Stimulated activated naive CD8-positive, alpha-beta T cell treated with anti-CD3 and anti-CD28 coated beads, Interleukin-15, amount 100 ng/mL, for 72 hours (primary cell): Measurements from ENCODE around the gene N4BP2.
"Not testable (repeated sequence)": the region's sequence is repeated elsewhere in the genome, so short reads cannot be mapped to it uniquely, and the experiment has no call there.

Source experiments
- ATAC-seq: fragments of 150-1000 bp; cut with Tn5 transposase; 2 replicates; pipeline ENCODE4 v1.10.0; 2021; ENCODE audit warnings: mild to moderate bottlenecking, moderate library complexity
- DNase-seq, 2 donors: peaks; one replicate each; pipeline ENCODE4 v3.0.0; 2021 to 2022
- H3K27ac Mint-ChIP-seq, 2 donors: one replicate each; pipeline ENCODE4 v1.8.0; 2022; ENCODE audit warnings: mild to moderate bottlenecking in 2 of 2, mixed read lengths in 2 of 2, moderate library complexity in 2 of 2
- H3K27me3 Mint-ChIP-seq: one replicate; pipeline ENCODE4 v1.8.0; 2022; ENCODE audit warnings: mixed read lengths
- H3K4me1 Mint-ChIP-seq: one replicate; pipeline ENCODE4 v1.8.0; 2022; ENCODE audit warnings: mild to moderate bottlenecking, mixed read lengths
- H3K4me3 Mint-ChIP-seq, 2 donors: one replicate each; pipeline ENCODE4 v1.8.0; 2022; ENCODE audit warnings: mild to moderate bottlenecking in 2 of 2, mixed read lengths in 2 of 2, moderate library complexity in 1 of 2
- H3K9me3 Mint-ChIP-seq, 2 donors: one replicate each; pipeline ENCODE4 v1.8.0; 2022; ENCODE audit warnings: mixed read lengths in 2 of 2

N4BP2 gene

DNA sequence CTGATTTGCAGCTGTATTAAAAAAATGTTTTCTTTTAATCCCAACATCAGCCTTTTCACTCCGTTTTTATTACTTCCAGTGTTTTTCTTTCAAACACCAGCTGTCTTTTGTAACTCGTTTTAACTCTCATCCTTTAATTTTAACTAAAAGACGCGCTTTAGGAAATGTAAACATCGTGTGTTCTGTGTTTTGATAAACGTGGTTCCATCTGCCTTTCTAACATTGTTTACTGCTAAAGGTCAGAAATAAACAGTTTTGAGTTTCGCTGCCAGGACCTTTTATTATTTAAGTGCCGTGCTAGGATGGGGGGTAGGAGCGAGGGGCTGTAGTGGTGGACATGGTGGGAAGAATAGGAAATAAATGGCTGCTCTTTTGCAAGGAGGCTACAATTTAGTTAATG, 1.5 kb downstream of the N4BP2 start:
- H3K27ac Mint-ChIP-seq, result peak overlapping the region; percentile 97 to 99
- no peak for DNase-seq
- peak overlapping the region; percentile 91 to 97 for H3K4me3 Mint-ChIP-seq
- H3K27me3 Mint-ChIP-seq, result no peaks in the 10 kb centered on the region
- H3K4me1 Mint-ChIP-seq, result peaks cover 45% of the 10 kb centered on the region
- no peak for ATAC-seq
- H3K9me3 Mint-ChIP-seq, result no peaks in the 10 kb centered on the region

DNA sequence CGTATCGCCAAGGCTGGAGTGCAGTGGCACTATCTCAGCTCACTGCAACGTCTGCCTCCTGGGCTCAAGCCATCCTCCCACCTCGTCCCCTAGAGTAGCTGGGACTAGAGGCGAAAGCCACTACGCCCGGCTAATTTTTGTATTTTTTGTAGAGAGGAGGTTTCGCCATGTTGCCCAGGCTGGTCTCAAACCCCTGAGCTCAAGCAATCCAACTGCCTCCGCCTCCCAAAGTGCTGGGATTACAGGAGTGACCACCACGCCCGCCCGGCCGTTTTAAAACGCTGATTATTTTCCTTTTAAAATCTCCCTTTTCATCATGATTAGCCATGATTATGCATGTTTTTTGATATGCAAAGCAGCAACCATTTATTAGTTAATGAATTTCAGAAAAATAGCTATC, 2.2 kb downstream of the N4BP2 start:
- Mint-ChIP-seq H3K27me3 (no peaks in the 10 kb centered on the region), H3K4me3 (peak overlapping the region; percentile 17 to 91), H3K4me1 (peaks cover 45% of the 10 kb centered on the region), H3K27ac (no peak overlapping the region), H3K9me3 (no peaks in the 10 kb centered on the region)
- no peak for ATAC-seq
- no peak for DNase-seq

DNA sequence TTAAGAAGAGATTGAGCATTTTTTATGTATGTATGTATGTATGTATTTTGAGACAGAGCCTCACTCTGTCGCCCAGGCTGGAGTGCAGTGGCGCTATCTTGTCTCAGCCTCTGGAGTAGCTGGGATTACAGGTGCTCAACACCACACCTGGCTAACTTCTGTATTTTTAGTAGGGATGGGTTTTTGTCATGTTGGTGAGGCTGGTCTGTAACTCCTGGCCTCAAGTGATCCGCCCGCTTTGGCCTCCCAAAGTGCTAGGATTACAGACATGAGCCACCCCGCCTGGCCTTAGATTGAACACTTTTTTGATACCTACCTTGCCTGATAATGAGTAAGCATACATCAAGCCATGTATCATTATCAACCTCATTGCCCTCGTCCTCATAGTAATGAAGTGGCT, 2.7 kb downstream of the N4BP2 start:
- Mint-ChIP-seq H3K4me3 (peak overlapping the region; percentile 17 to 91), H3K27me3 (no peaks in the 10 kb centered on the region), H3K27ac (no peak overlapping the region), H3K4me1 (peaks cover 42% of the 10 kb centered on the region), H3K9me3 (no peaks in the 10 kb centered on the region)
- ATAC-seq (no peak), DNase-seq (no peak)

DNA sequence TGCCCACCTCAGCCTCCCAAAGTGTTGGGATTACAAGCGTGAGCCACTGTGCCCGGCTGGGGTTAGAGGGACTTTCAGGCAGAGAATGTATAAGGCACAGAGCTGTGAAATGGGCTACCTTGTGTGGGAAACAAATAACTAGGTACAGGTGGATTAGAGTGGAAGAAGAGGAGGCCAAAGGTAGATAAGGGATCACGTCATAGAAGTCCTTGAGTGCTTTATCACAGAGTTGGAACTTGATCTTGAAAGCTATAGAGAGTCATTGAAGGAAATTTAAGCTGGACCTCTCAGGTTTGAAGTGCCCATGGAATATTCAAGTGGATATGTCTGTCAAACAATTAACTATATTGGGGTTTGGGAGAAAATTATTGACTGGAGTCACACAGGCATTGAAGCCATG, 8.4 kb downstream of the N4BP2 start:
- ATAC-seq (no peak), DNase-seq (no peak)
- peaks cover 52% of the 10 kb centered on the region for H3K4me1 Mint-ChIP-seq
- H3K9me3 Mint-ChIP-seq, result no peaks in the 10 kb centered on the region
- peak overlapping the region in 1 of 2 donors; percentile 28 for H3K27ac Mint-ChIP-seq
- no peak overlapping the region for H3K4me3 Mint-ChIP-seq
- H3K27me3 Mint-ChIP-seq, result no peaks in the 10 kb centered on the region

DNA sequence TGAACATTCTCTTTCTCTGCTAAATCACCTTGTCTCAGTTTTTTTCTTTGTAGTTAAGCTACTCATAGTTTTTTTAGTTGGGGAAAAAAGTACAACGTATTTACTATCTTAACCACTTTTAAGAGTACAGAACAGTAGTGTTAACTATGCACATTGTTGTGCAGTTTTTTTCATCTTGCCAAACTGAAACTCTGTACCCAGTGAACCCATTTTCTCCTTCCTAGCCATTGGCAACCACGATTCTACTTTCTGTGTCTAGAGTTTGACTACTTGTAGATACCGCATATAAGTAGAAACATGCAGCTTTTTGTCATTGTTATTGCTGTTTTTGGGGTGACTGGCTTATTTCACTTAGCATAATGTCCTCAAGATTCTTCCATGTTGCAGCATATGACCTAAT, 10.0 kb downstream of the N4BP2 start:
- Mint-ChIP-seq H3K4me3 (no peak overlapping the region), H3K27me3 (no peaks in the 10 kb centered on the region)

DNA sequence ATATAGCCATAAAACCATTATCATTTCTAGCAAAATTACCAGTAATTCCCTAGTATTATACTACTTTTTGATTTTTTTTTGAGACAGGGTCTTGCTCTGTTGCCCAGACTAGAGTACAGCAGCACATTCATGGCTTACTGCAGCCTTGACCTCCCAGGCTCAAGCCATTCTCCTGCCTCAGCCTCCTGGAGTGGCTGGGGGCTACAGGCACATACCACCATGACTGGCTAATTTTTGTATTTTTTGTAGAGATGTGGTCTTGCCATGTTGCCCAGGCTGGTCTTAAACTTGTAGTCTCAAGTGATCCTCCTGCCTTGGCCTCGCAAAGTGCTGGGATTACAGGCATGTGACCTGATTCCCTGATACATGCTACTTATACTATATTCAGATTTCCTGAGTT, 13.7 kb downstream of the N4BP2 start:
- no peak overlapping the region for H3K27ac Mint-ChIP-seq
- H3K4me1 Mint-ChIP-seq, result peaks cover 48% of the 10 kb centered on the region
- no peaks in the 10 kb centered on the region for H3K27me3 Mint-ChIP-seq
- no peaks in the 10 kb centered on the region for H3K9me3 Mint-ChIP-seq
- no peak overlapping the region for H3K4me3 Mint-ChIP-seq
- ATAC-seq, result no peak
- DNase-seq, result no peak

More for the DNA sequence above, 10.0 kb downstream of the N4BP2 start:
- Mint-ChIP-seq H3K27ac (peak overlapping the region; percentile 71 to 87), H3K4me1 (peaks cover 61% of the 10 kb centered on the region), H3K9me3 (no peaks in the 10 kb centered on the region)
- peak; percentile 28 for ATAC-seq
- no peak for DNase-seq

DNA sequence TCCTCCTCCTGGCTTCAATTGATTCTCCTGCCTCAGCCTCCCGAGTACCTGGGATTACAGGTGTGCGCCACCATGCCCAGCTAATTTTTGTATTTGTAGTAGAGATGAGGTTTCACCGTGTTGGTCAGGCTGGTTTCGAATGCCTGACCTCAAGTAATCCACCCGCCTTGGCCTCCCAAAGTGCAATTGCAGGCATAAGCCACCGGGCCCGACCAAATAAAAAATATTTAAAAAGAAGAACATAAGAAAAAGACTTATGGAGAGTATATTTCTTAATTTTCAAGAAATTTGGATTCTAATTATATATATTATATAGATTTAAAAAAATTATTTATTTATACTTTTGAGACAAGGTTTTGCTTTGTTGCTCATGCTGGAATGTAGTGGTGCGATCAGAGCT, 29.8 kb downstream of the N4BP2 start:
- Mint-ChIP-seq H3K9me3 (no peaks in the 10 kb centered on the region), H3K27ac (no peak overlapping the region), H3K4me1 (peaks cover 5% of the 10 kb centered on the region), H3K27me3 (no peaks in the 10 kb centered on the region), H3K4me3 (no peak overlapping the region)
- no peak for DNase-seq
- no peak for ATAC-seq

DNA sequence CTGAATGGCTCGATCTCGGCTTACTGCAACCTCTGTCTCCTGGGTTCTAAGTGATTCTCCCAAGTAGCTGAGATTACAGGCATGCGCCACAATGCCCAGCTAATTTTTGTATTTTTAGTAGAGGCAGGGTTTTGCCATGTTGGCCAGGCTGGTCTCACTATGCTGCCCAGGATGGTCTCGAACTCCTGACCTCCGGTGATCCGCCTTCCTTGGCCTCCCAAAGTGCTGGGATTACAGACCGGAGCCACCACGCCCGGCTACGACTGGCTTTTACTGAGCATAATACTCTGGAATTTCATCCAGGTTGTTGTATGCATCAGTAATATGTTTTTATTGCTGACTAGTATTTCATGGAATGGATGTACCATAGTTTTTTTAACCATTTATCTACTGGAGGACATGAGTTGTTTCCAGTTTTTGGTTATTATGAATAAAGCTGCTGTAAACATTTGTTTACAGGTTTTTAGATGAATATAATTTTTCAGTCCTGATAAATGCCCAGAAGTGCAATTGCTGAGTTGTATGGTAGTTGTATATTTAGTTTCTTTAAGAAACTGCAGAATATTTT, 31.2 kb downstream of the N4BP2 start:
- H3K27ac Mint-ChIP-seq, result no peak overlapping the region
- no peaks in the 10 kb centered on the region for H3K27me3 Mint-ChIP-seq
- no peak overlapping the region for H3K4me3 Mint-ChIP-seq
- no peaks in the 10 kb centered on the region for H3K9me3 Mint-ChIP-seq
- DNase-seq, result no peak
- ATAC-seq, result no peak
- H3K4me1 Mint-ChIP-seq, result peaks cover 5% of the 10 kb centered on the region

DNA sequence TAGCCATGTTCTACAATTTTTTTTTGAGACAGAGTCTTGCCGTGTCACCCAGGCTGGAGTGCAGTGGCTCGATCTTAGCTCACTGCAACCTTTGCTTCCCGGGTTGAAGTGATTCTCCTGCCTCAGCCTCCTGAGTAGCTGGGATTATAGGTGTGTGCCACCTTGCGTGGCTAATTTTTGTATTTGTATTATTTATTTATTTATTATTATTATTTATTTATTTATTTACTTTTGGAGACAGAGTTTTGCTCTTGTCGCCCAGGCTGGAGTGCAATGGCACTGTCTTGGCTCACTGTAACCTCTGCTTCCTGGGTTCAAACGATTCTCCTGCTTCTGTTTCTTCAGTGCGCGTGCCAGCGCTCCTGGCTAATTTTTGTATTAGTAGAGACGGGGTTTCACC, 36.8 kb downstream of the N4BP2 start:
- not testable (repeated sequence) for H3K4me3 Mint-ChIP-seq, H3K9me3 Mint-ChIP-seq, DNase-seq, ATAC-seq, H3K27me3 Mint-ChIP-seq, H3K27ac Mint-ChIP-seq
- peaks cover 11% of the 10 kb centered on the region for H3K4me1 Mint-ChIP-seq

DNA sequence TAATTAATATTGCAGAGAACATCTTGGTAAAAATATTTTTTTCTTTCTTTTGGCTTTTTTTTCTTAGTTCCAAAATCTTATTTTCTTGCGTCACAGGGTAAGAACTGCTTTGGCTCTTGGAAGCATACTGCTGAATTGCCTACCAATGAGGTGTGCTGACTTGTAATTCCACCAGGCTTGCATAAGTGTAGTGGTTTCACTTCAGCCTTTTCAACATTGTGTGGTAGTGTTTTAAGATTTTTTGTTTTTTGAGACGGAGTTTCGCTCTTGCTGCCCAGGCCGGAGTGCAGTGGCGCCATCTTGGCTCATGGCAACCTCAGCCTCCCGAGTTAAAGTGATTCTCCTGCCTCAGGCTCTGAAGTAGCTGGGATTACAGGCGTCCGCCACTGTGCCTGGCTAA, 42.4 kb downstream of the N4BP2 start:
- Mint-ChIP-seq H3K9me3 (no peaks in the 10 kb centered on the region), H3K4me1 (peaks cover 4% of the 10 kb centered on the region), H3K4me3 (no peak overlapping the region), H3K27ac (no peak overlapping the region), H3K27me3 (no peaks in the 10 kb centered on the region)
- DNase-seq (no peak), ATAC-seq (no peak)

DNA sequence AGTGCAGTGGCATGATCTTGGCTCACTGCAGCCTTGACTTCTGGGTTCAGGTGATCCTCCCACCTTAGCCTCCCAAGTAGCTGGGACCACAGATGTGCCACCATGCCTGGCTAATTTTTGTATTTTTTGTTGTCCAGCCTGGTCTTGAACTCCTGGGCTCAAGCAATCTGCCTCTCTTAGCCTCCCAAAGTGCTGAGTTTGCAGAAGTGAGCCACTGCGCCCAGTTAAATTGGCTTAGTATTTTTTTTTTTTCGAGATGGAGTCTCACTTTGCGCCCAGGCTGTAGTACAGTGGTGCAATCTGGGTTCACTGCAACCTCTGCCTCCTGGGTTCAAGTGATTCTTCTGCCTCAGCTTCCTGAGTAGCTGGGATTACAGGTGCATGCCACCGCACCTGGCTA, 50.5 kb downstream of the N4BP2 start:
- not testable (repeated sequence) for H3K27ac Mint-ChIP-seq, H3K4me1 Mint-ChIP-seq, H3K27me3 Mint-ChIP-seq, H3K9me3 Mint-ChIP-seq, H3K4me3 Mint-ChIP-seq, ATAC-seq, DNase-seq

DNA sequence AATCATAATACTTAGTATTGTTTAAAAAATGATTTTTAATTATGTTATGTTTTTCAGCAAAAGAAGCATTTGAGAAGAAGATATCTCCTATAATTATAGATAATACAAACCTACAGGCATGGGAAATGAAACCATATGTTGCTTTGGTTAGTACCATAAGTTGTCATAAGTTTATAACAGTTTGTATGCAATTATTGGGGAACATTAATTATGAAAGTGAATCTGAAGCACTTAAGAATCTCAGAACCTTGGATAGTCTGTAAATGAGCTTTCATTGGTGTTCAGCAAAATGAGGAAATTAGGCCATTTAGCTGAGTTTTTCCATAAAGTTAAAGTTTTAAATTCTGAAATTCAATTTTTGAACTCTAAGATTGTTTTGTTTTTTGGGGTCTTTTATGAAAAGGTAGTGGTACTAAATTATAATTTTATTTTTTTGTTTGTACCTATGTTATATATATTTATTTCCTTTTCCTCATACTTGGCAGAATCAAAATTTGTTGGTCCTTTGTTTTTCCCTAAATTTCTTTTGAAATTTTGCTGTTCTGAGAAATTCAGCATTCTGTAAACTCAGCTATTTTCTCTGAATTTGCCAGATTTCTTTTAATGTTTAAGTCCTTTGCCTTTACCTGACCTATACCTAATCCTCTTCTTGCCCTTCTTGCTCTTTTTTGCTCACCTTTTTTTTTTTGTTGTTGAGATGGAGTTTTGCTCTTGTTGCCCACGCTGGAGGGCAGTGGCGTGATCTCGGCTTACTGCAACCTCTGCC, 55.6 kb downstream of the N4BP2 start:
- Mint-ChIP-seq H3K27me3 (no peaks in the 10 kb centered on the region), H3K9me3 (no peaks in the 10 kb centered on the region), H3K27ac (no peak overlapping the region), H3K4me3 (no peak overlapping the region), H3K4me1 (peaks cover 6% of the 10 kb centered on the region)
- DNase-seq (no peak), ATAC-seq (no peak)

DNA sequence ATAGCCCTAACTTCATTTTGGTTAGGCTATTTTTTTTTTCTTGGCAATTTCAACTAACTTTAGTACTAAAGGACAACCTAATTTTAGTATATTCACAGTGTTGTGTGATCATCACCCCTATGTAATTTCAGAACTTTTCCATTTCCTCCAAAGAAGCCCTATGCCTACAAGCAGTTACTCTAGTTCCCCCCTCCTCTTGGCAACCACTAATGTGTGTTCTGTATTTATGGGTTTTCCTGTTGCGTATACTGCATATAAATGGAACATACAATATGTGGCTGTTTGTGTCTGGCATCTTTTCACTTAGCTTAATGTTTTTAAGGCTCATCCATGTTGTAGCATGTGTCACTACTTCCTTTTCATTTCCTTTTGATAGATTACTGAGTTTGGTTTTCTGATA, 57.6 kb downstream of the N4BP2 start:
- no peak overlapping the region for H3K27ac Mint-ChIP-seq
- ATAC-seq (no peak), DNase-seq (no peak)
- H3K4me3 Mint-ChIP-seq, result no peak overlapping the region
- H3K9me3 Mint-ChIP-seq, result no peaks in the 10 kb centered on the region
- peaks cover 6% of the 10 kb centered on the region for H3K4me1 Mint-ChIP-seq
- no peaks in the 10 kb centered on the region for H3K27me3 Mint-ChIP-seq

DNA sequence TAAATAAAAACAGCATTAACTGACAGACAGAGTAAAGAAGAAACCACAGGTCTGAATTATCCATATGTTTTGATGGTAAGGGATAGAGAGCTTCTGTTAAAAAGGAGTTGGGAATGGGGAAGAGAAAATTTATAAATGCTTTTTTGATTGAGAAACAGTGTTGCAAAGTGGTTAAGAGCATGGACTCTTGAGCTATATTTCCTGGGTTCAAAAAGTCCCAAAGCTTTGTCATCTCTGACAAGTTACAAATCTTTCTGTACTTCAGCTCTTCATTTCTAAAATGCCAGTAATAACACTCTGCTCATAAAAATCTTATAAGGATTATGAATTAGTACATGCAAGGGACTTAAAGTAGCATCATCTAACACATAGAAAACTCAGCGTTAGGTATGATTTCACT, 62.2 kb downstream of the N4BP2 start:
- Mint-ChIP-seq H3K27me3 (no peaks in the 10 kb centered on the region), H3K4me1 (peaks cover 39% of the 10 kb centered on the region), H3K27ac (no peak overlapping the region), H3K9me3 (no peaks in the 10 kb centered on the region), H3K4me3 (no peak overlapping the region)
- DNase-seq (no peak), ATAC-seq (no peak)

DNA sequence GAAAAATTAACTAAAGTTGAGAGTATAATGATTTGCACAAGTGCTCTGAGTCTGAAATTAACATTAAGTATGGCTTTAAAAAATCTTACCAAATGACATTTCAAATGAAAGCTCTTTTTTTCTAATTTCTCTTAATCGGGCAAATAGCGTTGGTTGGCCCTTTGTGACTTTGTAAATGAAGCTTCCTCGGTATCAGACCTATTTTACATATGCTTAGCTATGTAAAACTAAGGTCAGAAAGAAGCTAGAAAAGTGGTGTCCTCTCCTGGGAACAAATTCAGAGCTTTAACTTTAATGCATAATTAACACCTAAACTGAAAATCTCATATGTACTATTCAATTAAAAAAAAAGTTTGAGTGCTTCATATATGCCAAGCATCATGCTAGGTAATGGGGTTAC, 62.7 kb downstream of the N4BP2 start:
- Mint-ChIP-seq H3K4me3 (no peak overlapping the region), H3K27me3 (no peaks in the 10 kb centered on the region), H3K9me3 (no peaks in the 10 kb centered on the region), H3K27ac (no peak overlapping the region), H3K4me1 (peaks cover 34% of the 10 kb centered on the region)
- ATAC-seq, result no peak
- DNase-seq, result no peak

DNA sequence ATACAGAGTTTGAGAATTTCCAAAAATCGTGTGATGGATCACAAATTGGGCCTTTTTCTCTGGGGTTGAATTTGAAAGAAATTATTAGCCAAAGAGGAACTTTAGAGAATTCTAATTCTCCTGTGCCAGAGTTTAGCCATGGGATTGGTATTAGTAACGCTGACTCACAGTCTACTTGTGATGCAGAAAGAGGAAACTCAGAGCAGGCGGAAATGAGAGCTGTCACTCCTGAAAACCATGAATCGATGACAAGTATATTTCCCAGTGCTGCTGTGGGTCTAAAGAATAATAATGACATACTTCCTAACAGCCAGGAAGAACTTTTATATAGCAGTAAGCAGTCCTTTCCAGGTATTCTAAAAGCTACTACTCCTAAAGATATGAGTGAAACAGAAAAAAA, 64.9 kb downstream of the N4BP2 start:
- Mint-ChIP-seq H3K4me3 (peak overlapping the region; percentile 4 to 11), H3K4me1 (peaks cover 43% of the 10 kb centered on the region), H3K27ac (peak overlapping the region in 1 of 2 donors; percentile 65), H3K9me3 (no peaks in the 10 kb centered on the region), H3K27me3 (no peaks in the 10 kb centered on the region)
- DNase-seq (no peak), ATAC-seq (peak; percentile 82)

DNA sequence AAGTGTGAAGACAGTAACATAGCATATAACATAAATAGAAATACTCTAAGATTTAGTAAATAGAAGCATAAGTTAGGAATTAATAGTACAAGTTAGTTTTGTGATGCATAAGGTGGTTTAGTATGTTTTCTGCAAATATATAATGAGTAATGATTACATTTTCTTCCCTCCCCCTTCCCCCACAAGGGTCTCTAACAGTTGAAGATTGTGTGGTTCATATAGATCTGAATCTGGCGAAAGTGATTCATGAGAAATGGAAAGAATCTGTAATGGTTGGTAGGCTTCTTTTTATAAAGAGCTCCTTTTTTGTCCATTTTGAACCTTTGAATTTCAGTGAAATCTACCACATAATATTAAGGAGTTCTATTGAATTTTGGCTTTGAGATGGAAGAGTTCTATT, 66.3 kb downstream of the N4BP2 start:
- peak overlapping the region; percentile 44 to 84 for H3K27ac Mint-ChIP-seq
- ATAC-seq, result peak; percentile 62
- no peaks in the 10 kb centered on the region for H3K27me3 Mint-ChIP-seq
- H3K4me1 Mint-ChIP-seq, result peaks cover 43% of the 10 kb centered on the region
- H3K4me3 Mint-ChIP-seq, result peak overlapping the region; percentile 3 to 52
- DNase-seq, result no peak
- no peaks in the 10 kb centered on the region for H3K9me3 Mint-ChIP-seq
